NCI-H2171 (cell line): ENCODE data around the gene DNAH17.

Source experiments
- DNase-seq: peaks from one replicate; lab custom pipeline; 2025; lab: John Stamatoyannopoulos, UW

The DNAH17 gene, protein sequence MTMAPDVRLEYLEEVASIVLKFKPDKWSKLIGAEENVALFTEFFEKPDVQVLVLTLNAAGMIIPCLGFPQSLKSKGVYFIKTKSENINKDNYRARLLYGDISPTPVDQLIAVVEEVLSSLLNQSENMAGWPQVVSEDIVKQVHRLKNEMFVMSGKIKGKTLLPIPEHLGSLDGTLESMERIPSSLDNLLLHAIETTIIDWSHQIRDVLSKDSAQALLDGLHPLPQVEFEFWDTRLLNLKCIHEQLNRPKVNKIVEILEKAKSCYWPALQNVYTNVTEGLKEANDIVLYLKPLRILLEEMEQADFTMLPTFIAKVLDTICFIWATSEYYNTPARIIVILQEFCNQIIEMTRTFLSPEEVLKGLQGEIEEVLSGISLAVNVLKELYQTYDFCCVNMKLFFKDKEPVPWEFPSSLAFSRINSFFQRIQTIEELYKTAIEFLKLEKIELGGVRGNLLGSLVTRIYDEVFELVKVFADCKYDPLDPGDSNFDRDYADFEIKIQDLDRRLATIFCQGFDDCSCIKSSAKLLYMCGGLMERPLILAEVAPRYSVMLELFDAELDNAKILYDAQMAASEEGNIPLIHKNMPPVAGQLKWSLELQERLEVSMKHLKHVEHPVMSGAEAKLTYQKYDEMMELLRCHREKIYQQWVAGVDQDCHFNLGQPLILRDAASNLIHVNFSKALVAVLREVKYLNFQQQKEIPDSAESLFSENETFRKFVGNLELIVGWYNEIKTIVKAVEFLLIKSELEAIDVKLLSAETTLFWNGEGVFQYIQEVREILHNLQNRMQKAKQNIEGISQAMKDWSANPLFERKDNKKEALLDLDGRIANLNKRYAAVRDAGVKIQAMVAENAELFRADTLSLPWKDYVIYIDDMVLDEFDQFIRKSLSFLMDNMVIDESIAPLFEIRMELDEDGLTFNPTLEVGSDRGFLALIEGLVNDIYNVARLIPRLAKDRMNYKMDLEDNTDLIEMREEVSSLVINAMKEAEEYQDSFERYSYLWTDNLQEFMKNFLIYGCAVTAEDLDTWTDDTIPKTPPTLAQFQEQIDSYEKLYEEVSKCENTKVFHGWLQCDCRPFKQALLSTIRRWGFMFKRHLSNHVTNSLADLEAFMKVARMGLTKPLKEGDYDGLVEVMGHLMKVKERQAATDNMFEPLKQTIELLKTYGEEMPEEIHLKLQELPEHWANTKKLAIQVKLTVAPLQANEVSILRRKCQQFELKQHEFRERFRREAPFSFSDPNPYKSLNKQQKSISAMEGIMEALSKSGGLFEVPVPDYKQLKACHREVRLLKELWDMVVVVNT (N-terminal part only)

DNA sequence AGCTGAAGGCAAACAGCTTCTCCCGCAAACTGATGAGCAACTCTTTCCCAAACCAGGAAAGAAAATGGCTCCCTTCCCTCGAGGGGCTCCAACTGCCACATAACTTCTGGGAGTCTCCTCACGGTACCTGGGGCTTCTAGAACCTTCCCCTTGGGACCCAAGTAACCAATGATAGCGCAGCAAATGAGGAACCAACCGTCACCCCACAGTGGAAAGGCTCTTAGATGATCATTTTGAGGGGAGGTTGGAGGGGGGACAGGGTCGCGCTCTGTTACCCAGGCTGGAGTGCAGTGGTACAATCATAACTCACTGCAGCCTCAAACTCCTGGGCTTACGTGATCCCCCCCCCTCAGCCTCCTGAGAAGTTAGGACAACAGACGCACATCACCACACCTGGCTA is at the start of gene DNAH17:
Gene DNAH17 (minus strand): TSS at position 101 of the 400 bp plus-strand sequence. CDS start 2,339 bp downstream, outside the sequence.
- no peak for DNase-seq

DNA sequence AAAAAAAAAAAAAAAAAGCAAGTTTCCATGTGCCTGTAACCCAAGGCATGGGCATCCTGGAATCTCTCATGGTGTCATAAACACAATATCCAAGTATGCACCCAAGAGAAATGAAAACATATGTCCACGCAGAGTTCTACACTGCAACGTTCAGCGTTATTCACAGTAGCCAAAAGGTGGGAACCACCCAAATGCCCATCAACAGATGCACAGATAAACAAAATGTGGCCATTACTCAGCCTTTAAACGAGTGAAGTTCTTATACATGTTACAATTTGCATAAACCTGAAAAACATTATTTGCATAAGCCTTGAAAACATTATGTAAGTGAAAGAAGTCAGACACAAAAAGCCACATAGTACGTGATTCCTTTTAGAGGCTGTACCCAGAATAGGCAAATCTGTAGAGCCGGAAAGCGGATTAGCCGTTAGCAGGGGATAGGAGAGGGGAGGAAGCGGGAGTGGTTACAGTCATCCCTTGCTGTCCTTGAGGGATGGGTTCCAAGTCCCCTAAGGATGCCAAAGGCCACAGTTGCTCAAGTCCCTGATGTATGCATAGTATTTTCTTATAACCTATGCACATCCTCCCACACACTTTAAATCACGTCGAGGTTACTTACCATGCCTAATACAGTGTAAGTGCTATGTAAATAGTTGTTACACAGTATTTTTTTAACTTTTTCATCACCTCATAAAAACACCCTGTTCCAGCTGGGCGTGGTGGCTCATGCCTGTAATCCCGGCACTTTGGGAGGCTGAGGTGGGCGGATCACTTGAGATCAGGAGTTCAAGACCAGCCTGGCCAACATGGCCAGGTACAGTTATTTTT is 47.3 kb upstream of the DNAH17 start:
- no peak for DNase-seq

DNA sequence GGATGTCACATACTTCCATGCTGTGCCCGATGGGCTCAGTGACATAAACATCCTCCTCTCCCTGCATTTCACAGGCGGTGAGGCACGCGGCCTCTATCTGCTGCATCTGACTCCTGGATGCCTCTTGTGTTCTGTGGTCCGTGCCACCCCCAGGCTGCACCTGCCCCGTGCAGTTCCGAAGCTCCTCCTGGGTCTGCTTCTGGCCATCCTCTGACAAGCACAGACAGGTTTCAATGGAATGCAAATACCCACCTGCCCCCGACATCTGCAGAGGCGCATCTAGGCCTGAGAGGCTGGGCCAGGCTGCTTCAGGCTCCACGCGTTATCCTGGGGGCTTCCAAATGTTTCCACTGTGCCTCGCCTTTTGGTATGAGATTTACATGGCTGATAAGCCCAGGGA is 46.3 kb upstream of the DNAH17 start:
- DNase-seq = no peak

- no peak for DNase-seq
These were observed 45.5 kb upstream of the DNAH17 start for GRCh38 chr17:78622491-78623265.

GRCh38 chr17:78621720-78622490 is 44.7 kb upstream of the DNAH17 start:
- no peak for DNase-seq

DNA sequence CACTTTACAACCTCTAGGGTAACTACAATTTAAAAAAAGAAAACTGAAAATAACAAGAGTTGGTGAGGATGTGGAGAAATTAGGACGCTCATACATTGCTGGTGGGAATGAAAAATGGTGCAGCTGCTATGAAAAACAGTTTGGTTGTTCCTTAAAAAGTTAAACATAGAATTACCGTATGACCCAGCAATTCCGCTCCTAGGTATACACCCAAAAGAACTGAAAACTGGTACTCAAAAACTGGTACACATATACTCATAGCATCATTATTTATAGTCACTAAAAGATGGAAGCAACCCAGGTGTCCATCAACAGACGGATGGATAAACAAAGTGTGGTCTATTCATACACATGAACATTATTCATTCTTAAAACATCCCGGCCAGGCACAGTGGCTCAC is 42.9 kb upstream of the DNAH17 start:
- no peak for DNase-seq

DNA sequence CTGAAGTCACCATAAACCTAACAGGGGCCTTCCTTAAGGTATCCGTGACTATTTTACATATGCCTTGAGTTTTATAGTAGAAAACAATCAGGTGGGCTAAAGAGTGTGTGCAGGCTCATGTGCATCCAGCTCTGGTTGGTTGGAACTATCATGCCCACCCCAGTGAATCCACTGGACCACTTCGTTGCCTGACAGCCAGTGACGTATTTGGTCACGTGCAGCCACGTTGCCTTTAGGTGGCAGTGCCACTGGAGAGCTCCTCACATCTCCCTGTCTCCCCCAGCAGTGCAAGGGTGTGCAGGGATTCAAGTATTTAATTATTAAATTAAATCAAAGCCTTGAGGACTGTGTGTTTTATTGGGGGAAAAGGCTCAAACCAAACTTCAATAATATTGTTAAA is 42.1 kb upstream of the DNAH17 start:
- no peak for DNase-seq

- DNase-seq = no peak
These were observed 41.3 kb upstream of the DNAH17 start for GRCh38 chr17:78618264-78619066.

- DNase-seq = no peak
These were observed 40.4 kb upstream of the DNAH17 start for GRCh38 chr17:78617511-78618061.

DNA sequence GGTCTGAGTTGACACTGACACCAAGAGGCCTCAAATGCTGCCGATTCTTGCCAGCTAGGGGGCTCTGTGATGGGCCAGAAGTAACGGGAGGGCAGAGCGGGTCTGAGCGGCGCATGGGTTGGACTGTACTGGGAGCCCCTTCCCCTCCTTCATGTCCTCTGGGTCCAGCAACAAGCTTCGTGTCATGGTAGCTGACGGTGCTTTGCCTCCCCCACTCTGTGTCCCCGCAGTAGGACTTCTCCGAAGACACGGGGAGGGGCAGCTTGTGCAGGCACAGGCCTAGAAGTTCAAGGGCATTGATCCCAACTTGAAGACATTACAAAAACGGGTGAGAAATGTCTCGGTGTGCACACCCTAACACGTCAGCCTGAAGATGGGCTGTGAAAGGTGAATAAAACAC is 39.8 kb upstream of the DNAH17 start:
- DNase-seq = no peak

DNA sequence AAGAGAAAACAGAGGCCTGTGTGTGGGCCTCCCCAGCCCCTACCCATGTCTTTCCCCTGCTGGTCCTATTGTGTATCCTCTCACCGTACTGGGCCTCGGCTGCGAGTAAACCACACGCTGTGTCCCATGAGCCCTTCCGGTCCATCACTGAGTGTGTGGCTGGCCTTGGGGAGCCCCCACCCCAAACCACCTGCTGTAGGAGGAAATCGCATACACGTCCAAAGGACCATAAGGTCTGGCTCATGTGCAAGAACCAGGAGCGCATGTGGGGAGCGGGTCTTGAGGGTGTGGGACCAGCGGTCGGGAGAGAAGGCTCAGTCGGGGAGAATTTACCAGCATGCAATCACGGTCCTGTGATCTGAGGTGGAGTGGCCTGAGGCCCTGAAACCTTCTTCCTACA is 38.4 kb upstream of the DNAH17 start:
- no peak for DNase-seq

DNA sequence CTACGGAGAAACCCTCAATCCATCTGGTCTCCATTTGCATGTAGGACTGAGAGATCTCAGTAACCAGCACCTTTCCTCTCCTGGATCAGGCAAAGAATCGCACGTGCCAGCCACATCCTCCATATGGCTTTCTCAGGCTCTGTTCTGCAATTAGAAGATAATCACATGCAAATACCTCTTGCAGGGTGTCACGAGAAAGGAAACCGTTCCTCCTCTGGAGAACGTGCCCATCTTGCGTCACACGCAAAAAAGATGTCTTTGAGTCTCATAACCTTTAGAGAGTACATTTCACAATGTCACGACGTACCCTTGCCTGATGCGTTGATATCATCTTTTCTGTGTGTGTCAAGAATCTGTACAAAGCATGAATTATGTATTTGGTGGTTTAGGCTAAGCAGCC is 36.2 kb upstream of the DNAH17 start:
- no peak for DNase-seq

GRCh38 chr17:78611607-78612006 is 34.4 kb upstream of the DNAH17 start:
- DNase-seq = peak; percentile 20

DNA sequence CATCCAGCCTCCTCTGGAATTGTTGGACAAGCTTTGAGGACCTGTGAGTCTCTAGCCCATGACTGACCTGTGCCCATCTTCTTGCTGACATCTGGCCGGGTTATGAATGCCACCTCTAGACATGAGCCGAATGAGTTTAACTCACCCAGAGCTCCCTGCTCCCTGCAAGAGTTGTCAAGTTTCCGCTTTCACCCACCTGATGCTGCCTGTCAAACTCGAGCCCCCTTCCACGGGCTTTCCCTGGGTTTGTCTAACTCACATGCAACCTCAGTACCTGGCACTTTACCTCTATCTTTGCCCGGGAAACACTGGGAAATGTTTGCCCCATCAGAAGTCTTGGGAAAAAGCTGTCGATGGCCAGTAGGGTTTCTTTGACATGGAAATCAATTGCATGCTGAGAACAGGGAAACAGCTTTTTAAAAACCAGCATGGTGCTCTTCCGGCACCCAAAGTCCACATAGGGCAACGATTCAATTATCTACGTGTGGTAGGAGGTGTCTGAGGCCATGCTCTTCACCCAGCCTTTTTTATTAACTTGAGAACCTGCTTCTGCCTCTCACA is 33.8 kb upstream of the DNAH17 start:
- DNase-seq = no peak

- no peak for DNase-seq
These were observed 32.0 kb upstream of the DNAH17 start for GRCh38 chr17:78609191-78609641.

- DNase-seq = no peak
These were observed 31.6 kb upstream of the DNAH17 start for GRCh38 chr17:78608804-78609186.

GRCh38 chr17:78608122-78608803 is 31.1 kb upstream of the DNAH17 start:
- DNase-seq = no peak

DNA sequence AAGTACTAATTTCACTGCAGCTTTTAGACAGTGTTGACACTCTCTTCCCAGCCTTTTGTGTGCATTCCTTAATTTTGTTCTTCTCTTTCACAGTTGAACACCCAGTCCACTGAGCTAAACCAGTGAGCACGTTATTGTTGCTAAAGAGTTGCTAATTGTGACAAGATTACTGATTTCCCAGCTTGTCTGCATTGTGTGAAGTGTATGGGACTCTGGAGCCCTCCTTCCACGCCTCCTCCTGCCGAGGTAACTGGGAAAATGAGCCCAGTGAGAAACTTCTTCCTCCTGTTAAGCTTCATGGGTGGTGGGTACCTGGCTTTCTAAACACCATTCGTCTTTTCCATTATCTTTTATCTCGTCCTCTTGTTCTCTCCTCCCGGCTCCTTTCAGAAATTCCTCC is 29.8 kb upstream of the DNAH17 start:
- no peak for DNase-seq
